ENCODE measurements around the gene TP53BP2. TPM values are rescaled to one million over a fixed set of nuclear protein-coding genes. Genes with fewer than 3 reads are reported as not detected.

The TP53BP2 gene
- total RNA-seq, 2 experiments from 2014 or later: 46.6 to 56.2 TPM

Other genes starting within 250 kb of the TP53BP2 start
- gene CAPN8, start 180.2 kb downstream of the TP53BP2 start, total RNA-seq: not detected
- gene CAPN2, start 133.4 kb downstream of the TP53BP2 start, total RNA-seq: 10 to 100 TPM; 31.1 to 33.1 TPM